Measurements from ENCODE around the gene SORT1. TPM values are rescaled to one million over a fixed set of nuclear protein-coding genes. Genes with fewer than 3 reads are reported as not detected.

SORT1 gene
- total and polyA plus RNA-seq, 2 of the 13 experiments (the other 11 are each of a cell fraction or from before 2014, with no cell fraction given) = 32.4 to 93.0 TPM

GRCh38 chr1:109298666-109299557 is 98.8 kb downstream of the SORT1 start (continued):
- TF ChIP-seq YY1 (IDR thresholded peaks at IDR 0.05; ENCODE audit: insufficient read depth, insufficient replicate concordance, low read depth, low read length) = peak; percentile 38
- TF ChIP-seq, protein P1, sequence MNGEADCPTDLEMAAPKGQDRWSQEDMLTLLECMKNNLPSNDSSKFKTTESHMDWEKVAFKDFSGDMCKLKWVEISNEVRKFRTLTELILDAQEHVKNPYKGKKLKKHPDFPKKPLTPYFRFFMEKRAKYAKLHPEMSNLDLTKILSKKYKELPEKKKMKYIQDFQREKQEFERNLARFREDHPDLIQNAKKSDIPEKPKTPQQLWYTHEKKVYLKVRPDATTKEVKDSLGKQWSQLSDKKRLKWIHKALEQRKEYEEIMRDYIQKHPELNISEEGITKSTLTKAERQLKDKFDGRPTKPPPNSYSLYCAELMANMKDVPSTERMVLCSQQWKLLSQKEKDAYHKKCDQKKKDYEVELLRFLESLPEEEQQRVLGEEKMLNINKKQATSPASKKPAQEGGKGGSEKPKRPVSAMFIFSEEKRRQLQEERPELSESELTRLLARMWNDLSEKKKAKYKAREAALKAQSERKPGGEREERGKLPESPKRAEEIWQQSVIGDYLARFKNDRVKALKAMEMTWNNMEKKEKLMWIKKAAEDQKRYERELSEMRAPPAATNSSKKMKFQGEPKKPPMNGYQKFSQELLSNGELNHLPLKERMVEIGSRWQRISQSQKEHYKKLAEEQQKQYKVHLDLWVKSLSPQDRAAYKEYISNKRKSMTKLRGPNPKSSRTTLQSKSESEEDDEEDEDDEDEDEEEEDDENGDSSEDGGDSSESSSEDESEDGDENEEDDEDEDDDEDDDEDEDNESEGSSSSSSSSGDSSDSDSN (CRISPR knock-in tag; IDR thresholded peaks at IDR 0.05) = peak; percentile 2; the same call in 1 of the 2 replicates
- TF ChIP-seq, protein P2, sequence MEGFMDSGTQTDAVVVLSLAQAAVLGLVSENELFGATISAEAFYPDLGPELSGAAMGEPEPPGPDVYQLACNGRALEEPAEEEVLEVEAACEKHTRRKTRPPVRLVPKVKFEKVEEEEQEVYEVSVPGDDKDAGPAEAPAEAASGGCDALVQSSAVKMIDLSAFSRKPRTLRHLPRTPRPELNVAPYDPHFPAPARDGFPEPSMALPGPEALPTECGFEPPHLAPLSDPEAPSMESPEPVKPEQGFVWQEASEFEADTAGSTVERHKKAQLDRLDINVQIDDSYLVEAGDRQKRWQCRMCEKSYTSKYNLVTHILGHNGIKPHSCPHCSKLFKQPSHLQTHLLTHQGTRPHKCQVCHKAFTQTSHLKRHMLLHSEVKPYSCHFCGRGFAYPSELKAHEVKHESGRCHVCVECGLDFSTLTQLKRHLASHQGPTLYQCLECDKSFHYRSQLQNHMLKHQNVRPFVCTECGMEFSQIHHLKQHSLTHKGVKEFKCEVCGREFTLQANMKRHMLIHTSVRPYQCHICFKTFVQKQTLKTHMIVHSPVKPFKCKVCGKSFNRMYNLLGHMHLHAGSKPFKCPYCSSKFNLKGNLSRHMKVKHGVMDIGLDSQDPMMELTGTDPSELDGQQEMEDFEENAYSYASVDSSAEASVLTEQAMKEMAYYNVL (CRISPR knock-in tag; IDR thresholded peaks at IDR 0.05; ENCODE audit: borderline replicate concordance) = peak; percentile 77
- no peak for TF ChIP-seq ZSCAN20 (CRISPR knock-in tag; IDR thresholded peaks at IDR 0.05; ENCODE audit: borderline replicate concordance)
- peak; percentile 97 for TF ChIP-seq CEBPG (CRISPR knock-in tag; IDR thresholded peaks at IDR 0.05)
- no peak for TF ChIP-seq ZNF513 (CRISPR knock-in tag; conservative IDR thresholded peaks at IDR 0.05)
- peak; percentile 28; the same call in 1 of the 2 replicates for TF ChIP-seq YEATS2 (CRISPR knock-in tag; IDR thresholded peaks at IDR 0.05; ENCODE audit: borderline replicate concordance)
- TF ChIP-seq MAFG (CRISPR knock-in tag; IDR thresholded peaks at IDR 0.05) = no peak
- TF ChIP-seq, protein P3, sequence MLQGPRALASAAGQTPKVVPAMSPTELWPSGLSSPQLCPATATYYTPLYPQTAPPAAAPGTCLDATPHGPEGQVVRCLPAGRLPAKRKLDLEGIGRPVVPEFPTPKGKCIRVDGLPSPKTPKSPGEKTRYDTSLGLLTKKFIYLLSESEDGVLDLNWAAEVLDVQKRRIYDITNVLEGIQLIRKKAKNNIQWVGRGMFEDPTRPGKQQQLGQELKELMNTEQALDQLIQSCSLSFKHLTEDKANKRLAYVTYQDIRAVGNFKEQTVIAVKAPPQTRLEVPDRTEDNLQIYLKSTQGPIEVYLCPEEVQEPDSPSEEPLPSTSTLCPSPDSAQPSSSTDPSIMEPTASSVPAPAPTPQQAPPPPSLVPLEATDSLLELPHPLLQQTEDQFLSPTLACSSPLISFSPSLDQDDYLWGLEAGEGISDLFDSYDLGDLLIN (CRISPR knock-in tag; IDR thresholded peaks at IDR 0.05; ENCODE audit: borderline replicate concordance) = no peak; the same call in 1 of the 2 replicates
- TF ChIP-seq HOXA3 (CRISPR knock-in tag; IDR thresholded peaks at IDR 0.05) = peak; percentile 65
- peak; percentile 76; the same call in 1 of the 2 replicates for TF ChIP-seq FOXC1 (CRISPR knock-in tag; IDR thresholded peaks at IDR 0.05; ENCODE audit: borderline replicate concordance)
- peak; percentile 16 for TF ChIP-seq MTA1 (CRISPR knock-in tag; IDR thresholded peaks at IDR 0.05; ENCODE audit: borderline replicate concordance)
- peak; percentile 42; the same call in 1 of the 2 replicates for TF ChIP-seq TBX2 (CRISPR knock-in tag; IDR thresholded peaks at IDR 0.05; ENCODE audit: borderline replicate concordance)
- TF ChIP-seq HES4 (CRISPR knock-in tag; IDR thresholded peaks at IDR 0.05; ENCODE audit: borderline replicate concordance) = peak; percentile 82; the same call in 1 of the 2 replicates
- TF ChIP-seq ONECUT2 (CRISPR knock-in tag; IDR thresholded peaks at IDR 0.05) = peak; percentile 56; the same call in 1 of the 2 replicates
- TF ChIP-seq, protein P4, sequence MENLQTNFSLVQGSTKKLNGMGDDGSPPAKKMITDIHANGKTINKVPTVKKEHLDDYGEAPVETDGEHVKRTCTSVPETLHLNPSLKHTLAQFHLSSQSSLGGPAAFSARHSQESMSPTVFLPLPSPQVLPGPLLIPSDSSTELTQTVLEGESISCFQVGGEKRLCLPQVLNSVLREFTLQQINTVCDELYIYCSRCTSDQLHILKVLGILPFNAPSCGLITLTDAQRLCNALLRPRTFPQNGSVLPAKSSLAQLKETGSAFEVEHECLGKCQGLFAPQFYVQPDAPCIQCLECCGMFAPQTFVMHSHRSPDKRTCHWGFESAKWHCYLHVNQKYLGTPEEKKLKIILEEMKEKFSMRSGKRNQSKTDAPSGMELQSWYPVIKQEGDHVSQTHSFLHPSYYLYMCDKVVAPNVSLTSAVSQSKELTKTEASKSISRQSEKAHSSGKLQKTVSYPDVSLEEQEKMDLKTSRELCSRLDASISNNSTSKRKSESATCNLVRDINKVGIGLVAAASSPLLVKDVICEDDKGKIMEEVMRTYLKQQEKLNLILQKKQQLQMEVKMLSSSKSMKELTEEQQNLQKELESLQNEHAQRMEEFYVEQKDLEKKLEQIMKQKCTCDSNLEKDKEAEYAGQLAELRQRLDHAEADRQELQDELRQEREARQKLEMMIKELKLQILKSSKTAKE (CRISPR knock-in tag; IDR thresholded peaks at IDR 0.05; ENCODE audit: borderline replicate concordance) = peak; percentile 88
- no peak for TF ChIP-seq ZNF572 (CRISPR knock-in tag; IDR thresholded peaks at IDR 0.05)
- 0 out of 2 replicates have a peak, but pooled peaks have one; percentile 45 for TF ChIP-seq ZNF317 (CRISPR knock-in tag; IDR thresholded peaks at IDR 0.05)
